Tibial artery (tissue), 4 donors: Measurements from ENCODE around the gene PIK3R5.

Experiments
- DNase-seq, 2 donors: peaks; one replicate each; pipeline ENCODE4 v3.0.0-alpha.2; 2019
- H3K27ac ChIP-seq, 2 donors: fragments of 200-600 bp; sonication (generic) in 1 of 2; 1 replicate in 1 of 2; 2 replicates in 1 of 2; pipeline ENCODE4 v1.5.1; 2018 to 2019; ENCODE audit warnings: mild to moderate bottlenecking in 1 of 2
- H3K27me3 ChIP-seq, 2 donors: fragments of 200-600 bp; sonication (generic) in 1 of 2; one replicate each; pipeline versions ENCODE4 v1.5.1 to v1.6.0; 2016 to 2019
- H3K36me3 ChIP-seq, 3 donors: fragments of 200-600 bp; sonication (generic) in 2 of 3; one replicate each; pipeline ENCODE4 v1.5.1; 2016 to 2019; ENCODE audit warnings: mild to moderate bottlenecking in 2 of 3
- H3K4me1 ChIP-seq, 4 donors: fragments of 200-600 bp; sonication (generic) in 2 of 4; 1 replicate in 3 of 4; 2 replicates in 1 of 4; pipeline ENCODE4 v1.5.1; 2016 to 2019
- H3K4me3 ChIP-seq, 2 donors: fragments of 200-600 bp; sonication (generic) in 1 of 2; 1 replicate in 1 of 2; 2 replicates in 1 of 2; pipeline ENCODE4 v1.5.1; 2018 to 2019; ENCODE audit warnings: mild to moderate bottlenecking in 2 of 2
- H3K9me3 ChIP-seq, 3 donors: fragments of 200-600 bp; sonication (generic) in 1 of 3; one replicate each; pipeline ENCODE4 v1.5.1; 2016 to 2019
- CTCF ChIP-seq, 2 experiments: fragments of 200-600 bp in 1 of 2; fragments of 450-650 bp in 1 of 2; IDR thresholded peaks; one replicate each; pipeline ENCODE4 v1.5.1; 2017 to 2019; ENCODE audit warnings: antibody characterized with exemption in 2 of 2, mild to moderate bottlenecking in 1 of 2, moderate library complexity in 1 of 2
- intact Hi-C: fragments of 100-400 bp; cut with DNase I; formaldehyde crosslinking; loops from one replicate; pipeline ENCODE4 v1.15.0; 2023; ENCODE audit warnings: low total_unique reads

Gene PIK3R5

GRCh38 chr17:8912084-8912981 lies 53.2 kb downstream of the PIK3R5 start:
- no peak for TF ChIP-seq CTCF (IDR thresholded peaks at IDR 0.05)
- Histone ChIP-seq H3K4me1 (no peaks in the 10 kb centered on the region), H3K27ac (no peak overlapping the region), H3K4me3 (no peak overlapping the region), H3K9me3 (peaks cover 0 to 6% (median 0%) of the 10 kb centered on the region in 3 donors), H3K27me3 (peaks cover 0 to 58% of the 10 kb centered on the region in 2 donors), H3K36me3 (no peaks in the 10 kb centered on the region)
- DNase-seq, result no peak
- intact Hi-C loops, result no loop called here

- no peaks in the 10 kb centered on the region for H3K4me1 ChIP-seq
- no peak overlapping the region for H3K27ac ChIP-seq
- H3K36me3 ChIP-seq, result no peaks in the 10 kb centered on the region
- H3K27me3 ChIP-seq, result peaks cover 0 to 54% of the 10 kb centered on the region in 2 donors
- intact Hi-C loops, result no loop called here
- no peak for TF ChIP-seq CTCF (IDR thresholded peaks at IDR 0.05)
- no peak overlapping the region for H3K4me3 ChIP-seq
- no peak for DNase-seq
- H3K9me3 ChIP-seq, result no peaks in the 10 kb centered on the region
Observed at GRCh38 chr17:8910969-8911604, 54.4 kb downstream of the PIK3R5 start.

- Histone ChIP-seq H3K36me3 (no peaks in the 10 kb centered on the region), H3K27ac (no peak overlapping the region), H3K4me1 (no peaks in the 10 kb centered on the region), H3K9me3 (no peaks in the 10 kb centered on the region), H3K4me3 (no peak overlapping the region), H3K27me3 (peaks cover 0 to 53% of the 10 kb centered on the region in 2 donors)
- no peak for DNase-seq
- no peak for TF ChIP-seq CTCF (IDR thresholded peaks at IDR 0.05)
- intact Hi-C loops, result no loop called here
Observed at GRCh38 chr17:8909586-8910270, 55.8 kb downstream of the PIK3R5 start.

GRCh38 chr17:8905331-8905730 lies 60.2 kb downstream of the PIK3R5 start:
- Histone ChIP-seq H3K27me3 (peaks cover 0 to 28% of the 10 kb centered on the region in 2 donors), H3K4me3 (no peak overlapping the region), H3K4me1 (no peaks in the 10 kb centered on the region), H3K36me3 (no peaks in the 10 kb centered on the region), H3K9me3 (no peaks in the 10 kb centered on the region), H3K27ac (no peak overlapping the region)
- no peak for TF ChIP-seq CTCF (IDR thresholded peaks at IDR 0.05)
- DNase-seq, result no peak
- intact Hi-C loops, result no loop called here

- DNase-seq, result no peak
- H3K27ac ChIP-seq, result no peak overlapping the region
- H3K4me1 ChIP-seq, result no peaks in the 10 kb centered on the region
- no peaks in the 10 kb centered on the region for H3K36me3 ChIP-seq
- no peak for TF ChIP-seq CTCF (IDR thresholded peaks at IDR 0.05)
- H3K27me3 ChIP-seq, result peaks cover 0 to 25% of the 10 kb centered on the region in 2 donors
- H3K4me3 ChIP-seq, result no peak overlapping the region
- intact Hi-C loops, result no loop called here
- no peaks in the 10 kb centered on the region for H3K9me3 ChIP-seq
Observed at GRCh38 chr17:8904686-8905085, 60.8 kb downstream of the PIK3R5 start.
